GM04504 (cell line): ENCODE measurements around the gene PLEKHA7.
"Not testable (repeated sequence)": the region's sequence is repeated elsewhere in the genome, so short reads cannot be mapped to it uniquely, and the experiment has no call there.

Experiments
- DNase-seq: peaks from one replicate; pipeline ENCODE4 v3.0.0-alpha.2; 2012; ENCODE audit warnings: low read depth

Gene PLEKHA7

GRCh38 chr11:16976379-16976778, 37.8 kb downstream of the PLEKHA7 start:
- DNase-seq = no peak

- no peak for DNase-seq
Measured at GRCh38 chr11:16975906-16976305, 38.3 kb downstream of the PLEKHA7 start.

DNA sequence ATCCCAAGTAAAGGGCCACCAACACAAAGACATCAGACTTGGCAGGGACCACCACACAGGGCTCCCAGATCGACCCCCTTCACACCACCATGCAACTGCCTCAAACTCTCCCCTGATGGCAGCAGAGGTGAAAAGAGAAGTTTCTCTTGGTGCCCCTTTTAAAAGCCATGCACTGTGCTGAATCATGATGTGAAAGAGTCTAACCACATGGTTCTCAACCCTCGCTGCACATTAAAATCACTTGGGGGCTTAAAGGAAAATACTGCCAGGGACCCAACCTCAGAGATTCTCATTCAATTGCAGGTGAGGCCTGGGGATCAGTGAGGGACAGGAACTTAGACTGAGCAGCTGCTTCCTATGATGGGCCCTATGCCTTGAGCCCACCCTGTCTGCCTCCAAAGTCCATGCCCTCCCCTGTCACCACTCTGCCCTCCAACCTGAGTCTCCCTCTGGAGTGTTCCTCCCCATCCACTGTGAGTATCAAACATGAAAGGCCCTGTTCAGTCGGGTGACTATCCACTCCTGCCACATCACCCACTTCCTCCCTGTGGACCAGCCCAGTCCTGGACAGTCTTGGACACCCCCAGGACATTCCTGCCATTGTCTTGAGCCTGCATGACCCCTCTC, 40.8 kb downstream of the PLEKHA7 start:
- DNase-seq = no peak

DNA sequence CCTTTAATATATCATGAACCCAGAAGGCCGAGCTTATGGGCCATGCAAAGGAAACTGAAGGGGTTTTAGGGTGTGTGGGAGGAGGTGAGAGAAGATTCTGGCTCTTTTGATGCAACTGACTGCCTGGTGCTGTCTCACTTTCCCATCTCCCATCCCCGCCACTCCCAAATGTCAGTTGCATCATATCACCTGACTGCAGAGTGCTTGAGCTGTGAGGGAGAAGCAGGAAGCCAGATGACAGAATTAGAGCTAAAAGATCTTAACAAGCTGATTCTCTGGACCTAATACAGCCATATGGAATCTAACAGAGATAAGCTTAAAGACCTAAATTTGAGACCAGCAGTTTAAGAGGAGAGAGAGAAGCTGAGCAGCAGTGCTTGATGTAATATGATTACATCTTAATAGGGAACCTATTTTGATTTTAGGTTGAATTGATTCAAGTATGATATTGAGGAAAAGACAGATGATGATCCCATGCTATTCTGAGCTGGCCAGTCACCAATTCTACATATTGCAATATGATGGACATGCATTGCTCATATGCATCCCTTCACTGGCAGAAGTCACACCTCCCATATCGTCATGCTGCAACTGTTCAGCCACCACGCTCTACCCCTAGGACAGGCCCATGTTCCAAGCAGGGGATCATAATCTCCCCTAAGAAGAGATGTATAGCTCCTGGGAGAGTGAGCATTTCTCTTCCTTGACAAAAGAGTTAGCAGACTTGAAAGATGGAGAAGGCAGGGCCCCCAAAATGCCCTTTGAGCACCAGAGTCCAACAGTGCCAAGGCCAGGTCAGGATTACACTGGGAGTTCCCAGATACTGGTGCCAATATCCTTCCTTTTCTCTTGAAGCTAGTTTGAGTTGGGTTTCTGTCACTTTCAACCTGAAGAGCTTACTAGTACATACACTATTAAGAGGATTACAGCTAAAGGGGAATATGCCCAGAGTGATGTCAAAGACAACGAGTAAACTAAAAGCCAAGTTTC, 44.9 kb downstream of the PLEKHA7 start:
- no peak for DNase-seq

DNA sequence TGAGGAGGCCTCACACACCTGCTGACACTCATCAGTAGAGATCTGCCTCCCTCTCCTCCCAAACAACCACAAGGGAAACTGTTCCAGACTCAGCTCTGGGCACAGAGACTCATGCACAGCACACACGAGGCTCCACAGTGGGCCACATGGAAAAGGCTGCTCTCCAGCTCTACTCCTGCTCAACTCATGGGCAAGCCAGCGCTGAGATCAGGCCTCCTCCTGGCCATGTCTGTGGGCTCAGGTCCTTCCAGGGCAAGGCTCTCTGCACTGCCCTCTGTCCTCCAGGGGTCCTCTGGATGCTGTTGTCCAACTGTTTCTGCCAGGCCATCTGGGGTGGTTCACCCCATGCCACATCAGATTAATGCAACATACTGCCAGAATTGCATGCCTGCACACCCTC, 46.0 kb downstream of the PLEKHA7 start:
- DNase-seq = no peak

- no peak for DNase-seq
Measured at GRCh38 chr11:16966930-16967671, 47.1 kb downstream of the PLEKHA7 start.

DNA sequence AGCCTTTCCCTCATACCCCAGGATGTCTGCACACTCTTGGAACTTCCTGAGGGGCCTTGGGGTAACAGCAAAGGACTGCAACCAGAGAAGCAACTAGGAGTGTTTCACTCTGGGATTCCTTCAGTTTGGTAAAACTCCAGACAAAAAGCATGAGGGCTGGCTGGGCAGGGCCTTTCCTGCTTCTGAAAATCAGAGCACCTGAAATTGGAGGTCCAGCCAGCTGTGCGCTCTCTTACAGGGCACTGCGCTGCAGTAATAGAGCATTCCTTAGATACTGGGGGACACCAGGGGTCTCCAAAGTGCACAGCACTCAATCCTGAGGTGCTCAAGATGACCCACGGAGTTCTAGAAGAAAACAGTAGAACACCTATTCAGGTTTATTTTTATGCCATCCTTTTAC, 49.7 kb downstream of the PLEKHA7 start:
- DNase-seq = no peak

GRCh38 chr11:16963316-16963876, 50.8 kb downstream of the PLEKHA7 start:
- no peak for DNase-seq

GRCh38 chr11:16962589-16962988, 51.6 kb downstream of the PLEKHA7 start:
- DNase-seq = not testable (repeated sequence)

DNA sequence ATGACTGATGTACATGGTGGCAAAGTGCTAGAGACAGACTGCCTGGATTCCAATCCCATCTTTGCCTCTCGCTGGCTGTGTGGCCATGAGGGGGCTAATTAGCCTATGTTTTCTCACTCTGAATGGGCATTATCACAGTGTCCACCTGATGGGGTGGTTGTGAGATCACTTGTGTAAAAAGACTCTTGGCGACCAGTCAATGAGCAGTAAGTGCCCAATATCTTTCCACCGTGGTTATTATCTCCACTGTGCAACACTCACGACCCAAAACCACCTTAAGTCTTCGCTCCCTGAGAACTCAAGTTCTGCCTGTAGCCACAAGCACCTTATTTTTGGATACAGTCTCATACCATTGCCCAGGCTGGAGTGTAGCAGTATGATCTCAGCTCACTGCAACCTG, 52.1 kb downstream of the PLEKHA7 start:
- DNase-seq = no peak

GRCh38 chr11:16960250-16960649, 54.0 kb downstream of the PLEKHA7 start:
- DNase-seq = no peak

- DNase-seq = no peak
Measured at GRCh38 chr11:16959602-16960001, 54.6 kb downstream of the PLEKHA7 start.

DNA sequence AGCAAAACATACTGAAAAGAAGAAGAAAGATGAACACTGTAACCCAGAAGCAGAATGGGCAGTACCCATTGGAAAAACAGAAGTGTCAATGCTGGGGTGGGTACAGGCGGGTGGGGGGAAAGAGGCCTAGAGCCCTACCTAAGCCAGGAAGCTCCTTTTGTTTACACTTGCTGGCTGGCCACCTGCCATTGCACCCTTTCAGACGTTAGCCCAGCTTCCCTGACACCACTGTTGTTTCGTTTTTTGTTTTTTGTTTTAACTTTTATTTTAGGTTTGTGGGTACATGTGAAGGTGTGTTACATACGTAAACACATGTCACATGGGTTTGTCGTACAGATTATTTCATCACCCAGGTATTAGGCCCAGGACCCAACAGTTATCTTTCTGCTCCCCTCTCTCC, 55.4 kb downstream of the PLEKHA7 start:
- no peak for DNase-seq

DNA sequence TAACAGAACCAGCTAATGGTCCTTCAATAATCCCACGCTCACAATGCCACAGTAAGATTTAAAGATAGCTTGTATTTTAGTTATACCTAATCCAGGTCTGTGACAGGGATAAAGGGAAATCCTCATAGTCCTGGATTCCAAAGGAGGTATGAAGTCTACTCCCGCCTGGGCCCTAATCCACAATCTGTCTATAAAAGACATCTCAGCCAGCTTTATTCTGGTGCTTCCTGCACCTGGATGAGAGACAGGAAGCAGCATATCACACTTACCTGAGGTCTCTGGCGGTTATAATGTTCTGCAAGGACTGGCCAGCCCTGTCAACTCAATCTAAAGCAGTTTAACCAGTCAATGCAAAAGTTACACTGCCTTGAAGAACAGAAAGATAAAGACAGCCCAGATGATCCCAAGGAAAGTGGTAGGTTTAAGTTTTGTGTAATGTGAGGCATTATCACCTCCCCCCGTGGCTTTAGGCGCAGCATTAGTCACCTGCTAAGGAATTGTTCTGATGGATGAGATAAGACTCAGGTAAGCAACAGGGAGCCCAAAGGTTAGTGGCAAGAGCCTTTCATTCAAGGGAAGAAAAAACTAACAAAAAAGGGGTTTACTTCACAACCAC, 57.6 kb downstream of the PLEKHA7 start:
- DNase-seq = no peak

GRCh38 chr11:16953663-16954062, 60.6 kb downstream of the PLEKHA7 start:
- no peak for DNase-seq

DNA sequence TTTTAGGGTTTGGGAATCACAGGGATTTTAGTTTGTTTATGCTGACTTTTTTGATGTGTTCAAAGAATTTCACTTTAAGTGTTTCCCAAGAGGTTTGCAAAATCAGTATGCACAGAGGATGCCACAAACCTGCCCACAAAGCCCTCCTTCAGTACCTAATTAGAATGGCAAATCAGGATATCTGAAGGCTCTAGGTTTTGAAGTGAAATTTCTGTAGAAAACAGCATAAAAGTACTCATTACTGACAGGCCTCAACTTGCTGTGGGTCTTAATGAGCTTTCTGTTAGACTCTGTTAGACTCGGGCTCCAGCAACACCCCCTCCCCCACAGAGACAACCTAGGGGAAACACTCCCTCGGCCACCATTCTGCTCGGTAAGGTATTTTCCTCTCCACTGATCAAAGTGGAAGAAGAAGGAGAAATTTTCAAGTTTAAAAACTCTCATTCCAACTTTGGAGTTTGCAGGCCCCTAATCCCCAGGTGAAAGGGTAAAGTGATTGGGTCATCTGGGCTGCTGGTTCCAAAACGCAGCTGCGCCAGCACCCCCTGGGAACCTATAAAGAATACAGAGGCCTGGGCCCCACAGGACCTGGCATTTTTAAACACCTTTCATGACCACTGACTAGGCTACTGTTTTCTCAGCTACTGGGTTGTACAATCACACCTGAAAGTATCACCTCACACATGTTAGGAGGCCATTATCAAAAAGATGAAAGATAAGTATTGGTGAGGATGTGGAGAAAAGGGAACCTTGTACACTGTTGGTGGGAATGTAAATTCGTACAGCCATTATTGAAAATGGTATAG, 67.5 kb downstream of the PLEKHA7 start:
- no peak for DNase-seq

DNA sequence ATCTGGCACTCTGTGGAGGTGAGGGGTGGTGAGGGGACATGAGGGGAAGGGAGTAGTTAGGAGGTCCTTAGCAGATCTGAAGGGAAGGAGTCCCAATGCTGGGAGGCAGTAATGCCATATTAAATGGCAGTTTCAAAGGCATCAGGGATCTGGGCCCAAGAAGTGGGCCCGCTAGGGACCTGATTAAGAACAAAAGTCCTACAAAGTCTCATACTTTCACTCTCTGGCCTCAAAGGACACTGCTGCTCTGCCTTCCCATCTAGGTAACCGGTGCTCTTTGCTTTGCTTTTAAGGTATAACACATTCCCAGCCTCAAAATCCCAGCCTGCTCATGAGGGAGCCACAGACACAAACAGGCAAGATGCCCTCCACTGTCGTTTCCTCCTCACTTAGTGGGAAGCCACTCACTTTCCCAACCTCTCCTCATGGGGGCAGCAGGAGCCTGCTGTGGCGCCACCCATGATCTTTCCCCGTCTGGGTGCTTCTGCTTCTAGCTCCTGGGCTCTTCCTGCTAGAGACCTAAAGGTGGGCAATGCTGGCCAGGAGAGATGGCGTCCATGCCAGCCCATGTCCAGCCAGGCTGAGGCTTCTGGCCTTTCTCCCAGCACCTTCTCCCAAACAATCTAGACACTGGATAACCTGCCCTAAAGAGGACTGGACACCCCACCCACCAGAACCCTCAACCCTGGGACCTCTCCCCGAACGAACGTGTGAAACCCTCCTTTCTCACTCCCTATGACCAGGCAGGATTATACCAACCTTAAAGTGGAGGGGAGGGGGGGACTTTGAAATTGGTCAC, 68.3 kb downstream of the PLEKHA7 start:
- DNase-seq = peak; percentile 5

- no peak for DNase-seq
Measured at GRCh38 chr11:16942911-16943310, 71.3 kb downstream of the PLEKHA7 start.

DNA sequence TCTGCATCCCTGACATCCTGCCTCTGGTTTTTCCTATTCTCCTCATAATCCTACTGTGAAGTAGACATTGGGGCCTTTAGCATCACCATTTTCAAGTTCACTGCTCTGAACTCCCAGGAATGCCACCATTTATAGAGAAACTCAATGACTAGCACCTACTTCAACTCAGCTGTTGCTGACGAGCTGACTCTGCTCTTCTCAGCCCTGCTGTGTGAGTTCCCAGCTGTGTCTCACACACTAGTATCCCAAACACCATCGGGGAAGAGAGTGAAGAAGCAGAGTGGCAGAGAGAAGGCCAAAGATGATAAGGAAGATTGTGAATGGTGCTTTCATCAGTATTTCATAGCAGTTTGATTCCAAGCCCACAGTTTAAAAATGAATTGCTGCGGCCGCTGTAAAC, 71.9 kb downstream of the PLEKHA7 start:
- no peak for DNase-seq

- DNase-seq = no peak
Measured at GRCh38 chr11:16941935-16942334, 72.3 kb downstream of the PLEKHA7 start.
